ENCODE measurements around the gene COX8A.

COX8A gene

DNA sequence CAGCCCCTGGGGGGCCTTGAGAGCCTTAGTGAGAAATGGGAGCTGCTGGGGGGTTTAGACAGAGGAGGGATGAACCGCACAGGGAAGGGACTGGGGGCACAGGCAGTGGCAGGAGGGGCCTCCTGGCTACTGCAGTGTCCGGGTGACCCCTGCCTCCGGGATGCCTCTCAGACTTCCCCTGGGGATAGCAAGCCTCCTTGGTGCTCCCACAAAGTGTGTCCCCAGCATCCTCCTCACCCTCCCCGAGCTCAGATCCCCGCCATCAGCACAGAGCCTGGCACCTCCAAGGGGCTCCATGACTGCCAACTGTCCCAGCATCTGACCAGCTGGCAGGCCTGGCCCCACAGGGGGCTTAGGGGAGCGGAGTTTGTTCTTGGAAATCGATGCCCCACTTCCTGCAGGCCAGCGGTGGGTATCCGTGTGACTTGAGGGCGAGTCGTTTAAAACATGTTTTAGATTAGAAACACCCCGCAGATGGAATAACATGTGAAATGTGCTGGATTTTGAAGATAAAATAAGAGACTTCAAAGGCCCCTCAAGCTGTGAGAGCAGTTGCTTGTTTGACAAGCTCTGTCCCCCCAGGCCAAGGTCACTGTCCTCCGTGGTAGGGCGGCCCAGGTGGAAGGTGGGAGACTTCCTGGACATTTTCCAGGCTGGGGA is 47.8 kb downstream of the COX8A start:
- no peak for DNase-seq

GRCh38 chr11:64023712-64024710 is 49.6 kb downstream of the COX8A start:
- no peak for DNase-seq

DNA sequence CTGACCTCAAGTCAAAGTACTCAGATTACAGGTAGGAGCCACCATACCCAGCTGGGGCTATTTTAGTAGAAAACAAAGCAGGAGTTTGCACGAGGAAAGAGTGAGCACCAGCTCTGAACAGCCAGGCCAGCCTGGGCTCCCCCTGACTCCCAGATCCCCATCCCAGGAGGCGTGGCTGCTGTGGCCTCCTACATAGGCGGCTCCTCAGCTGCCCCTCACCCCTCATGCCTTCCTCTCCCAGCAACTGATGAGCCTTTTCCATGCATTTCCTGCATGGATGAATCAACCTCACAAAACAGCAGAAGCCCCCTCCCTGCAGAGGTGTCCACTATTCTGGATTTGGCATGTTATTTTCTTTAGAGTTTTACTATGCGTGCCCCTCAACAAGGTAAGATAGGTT is 50.8 kb downstream of the COX8A start:
- no peak for DNase-seq

Data from cerebellar nuclear complex (tissue), 1 donor.